Raji (cell line): ENCODE data around the gene L3MBTL4.

Source experiments
- POLR2A ChIP-seq: IDR thresholded peaks from 2 replicates; pipeline ENCODE4 v1.6.1; 2011; ENCODE audit warnings: low read depth, low read length, control low read depth; ENCODE audit not compliant: insufficient read depth

The L3MBTL4 gene

DNA sequence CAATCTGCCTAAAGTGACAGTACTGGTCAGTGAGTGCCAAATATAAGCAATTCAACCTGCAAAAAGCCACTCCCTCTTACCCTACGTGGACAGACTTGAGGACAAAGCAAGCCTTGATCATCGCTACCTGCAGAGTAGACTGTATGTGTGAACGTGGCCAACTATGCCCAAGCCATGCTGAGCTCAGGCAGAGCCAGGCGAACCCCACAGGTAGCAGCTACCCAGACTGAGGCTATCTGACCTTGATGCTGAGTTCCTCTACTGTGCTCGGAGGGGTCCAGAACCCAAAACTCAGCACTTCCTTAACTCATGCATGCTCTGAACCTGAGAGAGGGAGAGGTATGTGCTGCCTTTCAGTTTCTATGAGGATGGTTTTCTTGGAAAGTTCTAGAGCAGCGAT, 455.9 kb downstream of the L3MBTL4 start:
- no peak for TF ChIP-seq POLR2A

DNA sequence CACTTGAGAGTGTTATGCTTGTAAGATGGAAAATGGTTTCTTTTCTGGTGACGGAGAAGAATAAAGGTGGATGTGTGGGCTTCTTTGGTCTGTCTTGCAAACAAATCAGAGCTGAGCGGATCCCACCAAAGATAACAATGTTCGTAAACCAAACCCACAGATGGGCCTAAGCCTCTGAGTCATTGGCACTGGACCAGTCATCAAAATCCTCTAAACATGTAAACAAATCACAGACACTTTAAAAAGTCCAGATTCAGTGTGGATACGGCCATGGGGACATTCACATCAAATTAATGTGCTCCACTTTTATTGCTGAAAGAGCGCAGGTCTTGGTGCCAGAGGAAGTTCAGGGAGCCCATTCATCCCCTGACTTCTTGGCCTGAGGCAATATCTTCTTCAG, 458.9 kb downstream of the L3MBTL4 start:
- TF ChIP-seq POLR2A = no peak

DNA sequence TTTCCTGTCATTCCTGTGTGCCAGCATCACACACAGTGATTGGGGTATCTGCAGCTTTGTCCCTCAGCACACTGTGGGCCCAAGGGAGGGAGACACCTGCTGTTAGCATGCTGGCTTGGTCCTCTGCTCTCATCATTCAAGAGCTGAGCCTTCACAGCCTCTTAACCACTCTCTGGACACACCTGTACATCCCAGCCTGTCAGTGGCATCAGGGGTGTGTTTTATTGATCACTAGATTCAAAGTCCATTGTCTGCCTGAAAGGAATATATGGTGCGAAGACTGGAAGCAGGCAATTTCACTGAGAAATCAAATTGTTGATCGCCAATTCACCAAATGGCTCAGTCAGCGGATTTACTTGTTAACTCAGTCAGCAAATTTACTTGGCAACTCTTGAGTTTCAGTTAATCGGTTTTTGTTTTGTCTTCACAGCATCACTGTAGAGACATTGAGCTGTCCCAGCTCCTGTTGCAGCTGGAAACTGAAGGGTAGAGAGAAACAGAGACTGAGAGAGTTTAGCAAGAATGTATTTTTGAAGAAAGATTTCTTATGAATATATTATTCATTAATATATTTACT, 463.1 kb downstream of the L3MBTL4 start:
- no peak for TF ChIP-seq POLR2A

DNA sequence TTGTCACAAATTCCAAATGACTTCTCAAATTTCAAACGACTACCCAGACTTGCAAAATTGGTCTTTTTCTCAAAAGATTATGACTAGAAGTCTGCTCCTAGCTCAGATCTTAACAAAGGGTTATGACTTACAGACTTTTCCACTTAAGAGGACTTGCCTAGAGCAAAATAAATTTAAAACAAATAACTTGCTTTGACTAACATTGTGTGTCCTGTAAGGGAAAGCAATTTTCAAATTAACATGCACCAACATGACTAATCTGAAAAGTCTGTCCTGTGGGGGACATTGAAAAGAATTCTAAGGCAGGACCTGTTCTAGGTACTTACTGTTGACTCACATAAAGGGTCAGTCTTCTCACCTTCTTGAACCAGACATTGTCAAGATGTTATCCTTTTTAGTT, 465.9 kb downstream of the L3MBTL4 start:
- no peak for TF ChIP-seq POLR2A

DNA sequence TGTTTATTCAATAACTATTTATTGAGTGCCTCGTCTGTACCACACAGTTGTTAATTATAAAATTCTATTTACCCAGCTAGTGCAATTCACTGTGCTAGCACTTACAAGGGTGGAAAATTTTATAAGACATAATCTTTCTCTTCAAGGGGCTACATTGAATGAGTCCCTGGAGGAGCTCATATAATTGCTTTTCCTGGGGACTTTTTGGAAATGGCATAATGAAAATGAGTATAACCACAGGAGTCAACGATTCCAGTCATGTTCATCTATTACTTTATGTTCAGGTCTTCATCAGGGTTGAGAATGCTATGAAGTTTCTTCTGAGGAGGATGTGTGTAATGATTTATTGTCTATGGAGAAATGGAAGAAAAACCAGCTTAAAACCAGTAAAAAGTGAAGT, 466.5 kb downstream of the L3MBTL4 start:
- no peak for TF ChIP-seq POLR2A

DNA sequence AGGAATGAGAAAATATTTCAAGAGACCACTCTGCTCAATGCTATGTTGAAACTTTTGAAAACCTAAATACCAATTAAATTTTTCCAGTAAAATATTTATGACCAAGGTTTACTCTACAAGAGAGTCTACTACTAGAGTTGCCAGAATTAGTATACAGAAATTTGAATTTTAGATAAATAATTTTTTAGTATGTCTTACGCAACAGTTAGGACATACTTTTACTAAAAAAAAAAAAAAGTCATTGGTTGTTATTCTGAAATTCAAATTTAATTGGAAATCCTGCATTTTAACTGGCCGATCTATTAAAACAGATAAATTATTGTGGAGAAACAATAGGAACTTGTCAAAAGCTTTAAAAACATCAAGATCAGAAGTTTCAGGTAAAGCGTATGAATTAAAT, 470.3 kb downstream of the L3MBTL4 start:
- no peak for TF ChIP-seq POLR2A

GRCh38 chr18:5943514-5943913, 471.2 kb downstream of the L3MBTL4 start:
- TF ChIP-seq POLR2A = no peak

GRCh38 chr18:5942591-5942990, 472.1 kb downstream of the L3MBTL4 start:
- TF ChIP-seq POLR2A = no peak

GRCh38 chr18:5941890-5942289, 472.8 kb downstream of the L3MBTL4 start:
- TF ChIP-seq POLR2A = no peak

GRCh38 chr18:5939801-5940667, 474.7 kb downstream of the L3MBTL4 start:
- no peak for TF ChIP-seq POLR2A

DNA sequence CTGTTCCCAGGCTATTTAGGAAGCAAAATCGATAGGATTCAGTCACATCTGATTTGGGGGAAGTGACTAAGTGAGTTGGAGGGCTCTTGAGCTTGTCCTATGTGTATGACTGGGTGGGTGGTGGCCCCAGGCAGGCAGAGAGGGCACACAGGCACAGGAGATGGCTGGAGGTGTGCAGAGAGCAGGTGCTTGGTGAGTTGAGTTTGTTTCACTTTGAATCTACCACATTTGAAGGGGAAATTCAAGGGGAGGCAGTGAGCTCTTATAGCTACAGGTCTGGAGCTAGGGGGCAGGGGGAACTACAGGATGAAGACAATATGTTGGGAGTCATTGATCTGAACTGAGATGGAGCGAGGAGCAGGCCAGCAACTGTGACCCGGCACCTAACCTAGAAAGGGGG, 476.9 kb downstream of the L3MBTL4 start:
- TF ChIP-seq POLR2A = no peak

DNA sequence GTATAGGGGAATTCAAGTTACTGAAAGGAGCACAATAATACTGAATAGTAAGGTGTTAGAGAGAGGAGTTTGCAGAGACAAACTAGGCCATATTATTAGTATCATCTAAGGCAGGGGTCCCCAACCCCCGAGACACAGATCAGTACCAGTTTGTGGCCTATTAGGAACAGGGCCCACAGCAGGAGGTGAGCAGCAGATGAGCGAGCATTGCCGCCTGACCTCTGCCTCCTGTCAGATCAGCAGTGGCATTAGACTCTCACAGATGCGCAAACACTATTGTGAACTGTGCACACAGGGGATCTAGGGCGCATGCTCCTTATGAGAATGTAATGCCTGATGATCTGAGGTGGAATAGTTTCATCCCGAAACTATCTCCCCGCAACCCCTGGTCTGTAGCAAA, 477.6 kb downstream of the L3MBTL4 start:
- TF ChIP-seq POLR2A = no peak

DNA sequence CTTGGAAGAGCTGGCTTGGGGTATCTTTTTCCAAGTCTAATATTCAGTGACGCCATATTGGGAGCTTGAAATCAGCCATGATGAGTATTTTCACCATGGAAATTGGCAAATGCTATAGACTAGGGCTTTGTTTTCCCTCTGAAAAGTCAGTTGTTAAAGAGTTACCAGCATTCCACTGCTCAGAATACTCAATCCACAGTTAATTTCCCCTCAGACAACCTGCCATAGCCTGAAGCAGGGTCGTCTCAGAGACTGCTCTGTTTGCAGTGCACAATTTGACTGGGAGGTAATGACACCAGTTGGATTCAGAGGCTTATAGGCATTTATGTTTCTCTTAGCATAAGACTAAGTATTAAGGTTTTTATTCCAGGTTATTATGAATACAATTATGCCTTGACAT, 483.9 kb downstream of the L3MBTL4 start:
- no peak for TF ChIP-seq POLR2A

GRCh38 chr18:5918205-5918858, 496.4 kb downstream of the L3MBTL4 start:
- TF ChIP-seq POLR2A = no peak

DNA sequence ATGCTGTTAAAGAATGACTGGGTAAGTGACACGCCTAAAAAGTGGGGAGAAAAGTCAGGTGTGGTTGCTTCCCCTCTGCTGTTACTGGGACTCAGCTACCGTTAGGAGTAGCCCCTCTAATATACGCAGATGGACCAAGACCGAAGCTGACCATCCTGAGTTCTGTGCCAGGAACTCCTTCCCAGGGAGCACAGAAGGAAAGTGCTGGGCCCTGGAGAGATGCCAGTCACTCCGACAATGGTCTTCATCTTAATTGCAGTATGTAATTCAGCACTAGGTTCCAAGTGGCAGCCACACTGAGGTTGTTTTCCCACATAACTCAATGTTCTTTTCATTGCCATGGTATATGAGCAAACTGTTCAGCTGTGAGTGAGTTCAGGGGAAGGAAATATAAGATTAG, 499.8 kb downstream of the L3MBTL4 start:
- TF ChIP-seq POLR2A = no peak

DNA sequence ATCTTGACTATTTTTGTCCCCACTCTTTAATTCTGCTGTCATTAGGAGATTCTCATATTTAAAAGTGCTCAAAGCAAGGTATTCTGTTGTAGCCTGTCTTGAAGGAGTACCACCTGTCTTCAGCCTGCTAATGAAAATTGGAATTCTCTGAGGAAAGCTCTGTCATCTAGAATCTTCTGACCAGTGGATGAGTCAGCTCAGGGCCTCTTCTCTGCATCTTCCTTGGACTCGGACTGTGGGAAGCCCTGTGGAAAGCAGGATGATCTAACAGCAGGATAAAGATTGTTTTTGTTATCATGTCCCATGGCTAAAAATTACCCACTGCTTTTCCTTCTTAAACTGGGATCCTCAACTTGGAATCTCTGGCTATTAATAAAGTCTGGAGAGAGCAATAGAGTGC, 500.7 kb downstream of the L3MBTL4 start:
- TF ChIP-seq POLR2A = no peak
